H1 (cell line): ENCODE results near the gene ELMO2. TPM values are rescaled to one million over a fixed set of nuclear protein-coding genes. Genes with fewer than 3 reads are reported as not detected.
A peak's percentile ranks its signal among the peaks of the same experiment; 100 is the strongest.

Experiments used
- CTCF ChIA-PET: fragments of 300-600 bp; sonication (Branson Sonifier 250); formaldehyde crosslinking; loops from one replicate; lab custom pipeline; 2021; ENCODE audit not compliant: partially characterized antibody; lab: Charles Lee
- POLR2A ChIA-PET: fragments of 300-600 bp; sonication (Branson Sonifier 250); formaldehyde crosslinking; loops from one replicate; lab custom pipeline; 2021; ENCODE audit warnings: inconsistent platforms; ENCODE audit not compliant: partially characterized antibody; lab: Charles Lee
- DNase-seq, 2 experiments: peaks; one replicate each; pipeline versions ENCODE4 v3.0.0 to v3.0.0-alpha.2; 2010 to 2022; ENCODE audit warnings: low spot score in 2 of 2, low read depth in 1 of 2, mixed read lengths in 1 of 2
- FAIRE-seq: peaks from 2 replicates; lab custom pipeline; 2011; peaks lifted over from hg19 to GRCh38; lab: Jason Lieb, UNC
- H2AFZ ChIP-seq: 2 replicates; pipeline ENCODE4 v1.8.1; 2012; ENCODE audit warnings: low read length, inconsistent platforms
- H2AK5ac ChIP-seq: 2 replicates; pipeline ENCODE4 v1.6.1; 2013; ENCODE audit warnings: low read depth, low read length
- H2BK120ac ChIP-seq: replicated peaks from 2 replicates; pipeline ENCODE3; 2013; ENCODE audit warnings: low read depth, low read length, inconsistent platforms
- H2BK12ac ChIP-seq: 2 replicates; pipeline ENCODE4 v1.6.1; 2013; ENCODE audit warnings: low read depth, low read length
- H2BK15ac ChIP-seq: 2 replicates; pipeline ENCODE4 v1.6.1; 2013; ENCODE audit warnings: low read length
- H2BK20ac ChIP-seq: 2 replicates; pipeline ENCODE4 v1.6.1; 2013; ENCODE audit warnings: low read length
- H2BK5ac ChIP-seq: 2 replicates; pipeline ENCODE4 v1.6.1; 2013; ENCODE audit warnings: low read depth, low read length
- H3K14ac ChIP-seq: 2 replicates; pipeline ENCODE4 v1.6.1; 2013; ENCODE audit warnings: inconsistent platforms; ENCODE audit not compliant: insufficient read length
- H3K18ac ChIP-seq: 2 replicates; pipeline ENCODE4 v1.6.1; 2013; ENCODE audit warnings: low read length; ENCODE audit errors: extremely low read depth
- H3K23ac ChIP-seq: 2 replicates; pipeline ENCODE4 v1.6.1; 2013; ENCODE audit warnings: inconsistent platforms; ENCODE audit not compliant: insufficient read length
- H3K23me2 ChIP-seq: 2 replicates; pipeline ENCODE4 v1.6.1; 2013; ENCODE audit warnings: low read depth, low read length
- H3K27ac ChIP-seq: 2 replicates; pipeline ENCODE4 v1.6.1; 2011; ENCODE audit warnings: low read depth, low read length, inconsistent platforms
- H3K27me3 ChIP-seq, 4 experiments: replicated peaks in 1 of 4; 1 replicate in 1 of 4; 2 replicates in 3 of 4; pipeline versions ENCODE4 v1.6.1 to v1.8.1; 2011 to 2013; ENCODE audit warnings: low read length in 3 of 4, mild to moderate bottlenecking in 3 of 4, inconsistent platforms in 2 of 4, mixed read lengths in 2 of 4, moderate library complexity in 1 of 4; ENCODE audit not compliant: control insufficient read depth in 3 of 4, insufficient read depth in 3 of 4; ENCODE audit errors: extremely low read depth in 1 of 4
- H3K36me3 ChIP-seq, 4 experiments: 2 replicates each; pipeline versions ENCODE4 v1.6.1 to v1.8.1; 2011 to 2013; ENCODE audit warnings: mild to moderate bottlenecking in 4 of 4, low read length in 3 of 4, moderate library complexity in 2 of 4, control low read depth in 1 of 4, inconsistent platforms in 1 of 4; ENCODE audit not compliant: insufficient read depth in 4 of 4, control insufficient read depth in 2 of 4
- H3K4ac ChIP-seq: replicated peaks from 2 replicates; pipeline ENCODE3; 2013; ENCODE audit warnings: low read length, low read depth, mixed read lengths, inconsistent platforms; ENCODE audit not compliant: insufficient read length
- H3K4me1 ChIP-seq, 4 experiments: replicated peaks in 1 of 4; 1 replicate in 1 of 4; 2 replicates in 3 of 4; pipeline versions ENCODE4 v1.6.1 to v1.8.1; 2011 to 2013; ENCODE audit warnings: low read length in 3 of 4, inconsistent platforms in 2 of 4, mixed read lengths in 1 of 4; ENCODE audit not compliant: insufficient read depth in 4 of 4, control insufficient read depth in 3 of 4
- H3K4me2 ChIP-seq, 2 experiments: 2 replicates each; pipeline versions ENCODE4 v1.6.1 to v1.8.1; 2011 to 2013; ENCODE audit warnings: low read depth in 2 of 2, low read length in 2 of 2, control low read depth in 1 of 2, inconsistent platforms in 1 of 2, mild to moderate bottlenecking in 1 of 2; ENCODE audit not compliant: insufficient read depth in 1 of 2
- H3K4me3 ChIP-seq, 4 experiments: fragments of 200-600, 300-600 bp in 1 of 4; sonication (generic), shearing (Covaris generic), sonication (Bioruptor Twin) in 1 of 4; 2 replicates each; pipeline versions ENCODE4 v1.5.1 to v1.8.1; 2011 to 2016; ENCODE audit warnings: low read length in 4 of 4, low read depth in 3 of 4, control low read depth in 2 of 4, inconsistent platforms in 2 of 4, mild to moderate bottlenecking in 2 of 4, mixed read lengths in 1 of 4, moderate library complexity in 1 of 4; ENCODE audit not compliant: insufficient read depth in 2 of 4; ENCODE audit errors: extremely low read depth in 1 of 4
- H3K56ac ChIP-seq: replicated peaks from 2 replicates; pipeline ENCODE3; 2013; ENCODE audit warnings: low read depth, mild to moderate bottlenecking, mixed read lengths, low read length, inconsistent platforms; ENCODE audit not compliant: insufficient read length
- H3K79me1 ChIP-seq: 2 replicates; pipeline ENCODE4 v1.6.1; 2013; ENCODE audit warnings: low read depth, low read length, control low read depth
- H3K79me2 ChIP-seq, 2 experiments: 2 replicates each; pipeline versions ENCODE4 v1.6.1 to v1.8.1; 2012 to 2013; ENCODE audit warnings: low read length in 2 of 2, mild to moderate bottlenecking in 2 of 2, inconsistent platforms in 1 of 2; ENCODE audit not compliant: insufficient read depth in 2 of 2, control insufficient read depth in 1 of 2
- H3K9ac ChIP-seq, 4 experiments: replicated peaks in 1 of 4; 1 replicate in 1 of 4; 2 replicates in 3 of 4; pipeline versions ENCODE4 v1.6.1 to v1.8.1; 2011 to 2013; ENCODE audit warnings: low read depth in 3 of 4, low read length in 3 of 4, control low read depth in 2 of 4, mild to moderate bottlenecking in 2 of 4, moderate library complexity in 2 of 4, inconsistent platforms in 1 of 4; ENCODE audit errors: extremely low read depth in 1 of 4
- H3K9me3 ChIP-seq, 2 experiments: 2 replicates each; pipeline versions ENCODE4 v1.6.1 to v1.8.1; 2012 to 2013; ENCODE audit warnings: mild to moderate bottlenecking in 2 of 2, moderate library complexity in 2 of 2, control low read depth in 1 of 2, inconsistent platforms in 1 of 2, low read depth in 1 of 2, low read length in 1 of 2, mixed read lengths in 1 of 2; ENCODE audit not compliant: insufficient read depth in 2 of 2
- H4K20me1 ChIP-seq, 2 experiments: replicated peaks in 1 of 2; 2 replicates each; pipeline versions ENCODE3 to v1.8.1; 2011 to 2013; ENCODE audit warnings: inconsistent platforms in 2 of 2, low read length in 2 of 2, mild to moderate bottlenecking in 1 of 2; ENCODE audit not compliant: insufficient read depth in 2 of 2, control insufficient read depth in 1 of 2
- H4K5ac ChIP-seq: 2 replicates; pipeline ENCODE4 v1.6.1; 2013; ENCODE audit warnings: low read length, low read depth, mixed read lengths, inconsistent platforms; ENCODE audit not compliant: insufficient read length
- H4K8ac ChIP-seq: 2 replicates; pipeline ENCODE4 v1.8.0; 2013; ENCODE audit warnings: mild to moderate bottlenecking, moderate library complexity, low read length, inconsistent platforms; ENCODE audit not compliant: insufficient read depth; ENCODE audit errors: extremely low read depth
- H4K91ac ChIP-seq: replicated peaks from 2 replicates; pipeline ENCODE3; 2013; ENCODE audit warnings: low read length, mixed read lengths, inconsistent platforms; ENCODE audit not compliant: insufficient read length
- BCL11A ChIP-seq, 2 experiments: IDR thresholded peaks; one replicate each; pipeline ENCODE4 v1.6.1; 2011; ENCODE audit warnings: low read depth in 2 of 2, low read length in 2 of 2, mild to moderate bottlenecking in 2 of 2
- CEBPB ChIP-seq: IDR thresholded peaks from 2 replicates; pipeline ENCODE4 v1.6.1; 2012; ENCODE audit warnings: low read depth, low read length
- RXRA ChIP-seq: IDR thresholded peaks from 2 replicates; pipeline ENCODE4 v1.6.1; 2011; ENCODE audit warnings: low read depth, mild to moderate bottlenecking, low read length, moderate library complexity; ENCODE audit not compliant: insufficient read depth
- YY1 ChIP-seq: IDR thresholded peaks from 2 replicates; pipeline ENCODE4 v1.6.1; 2011; ENCODE audit warnings: low read depth, mild to moderate bottlenecking, low read length
- WGBS, 2 experiments: shearing (Covaris generic) in 1 of 2; methylation state at CpG; one replicate each; pipeline versions ENCODE4 v1.1.6 to v1.1.7; 2013 to 2015; ENCODE audit warnings: low lambda C conversion rate in 2 of 2, mixed read lengths in 2 of 2, inconsistent platforms in 1 of 2, low coverage in 1 of 2, missing lambda C conversion rate in 1 of 2; ENCODE audit not compliant: insufficient replicate concordance in 2 of 2, insufficient coverage in 1 of 2, insufficient read length in 1 of 2; ENCODE audit errors: extremely low coverage in 1 of 2, missing lambda C conversion rate in 1 of 2; 5-methylcytosine and 5-hydroxymethylcytosine counted together
- polyA plus RNA-seq, 7 experiments: library from polyadenylated mRNA; depleted of rRNA in 3 of 7; stranded (reverse) in 5 of 7; unstranded in 2 of 7; fragments of >200 nt in 5 of 7; fragments of 200-250 nt in 2 of 7; gene quantifications; 1 replicate in 5 of 7; 2 replicates in 1 of 7; 4 replicates in 1 of 7; pipeline versions ENCODE4 v1.2.1 to v1.2.3, GENCODE V29; 2011 to 2013; ENCODE audit warnings: missing spikeins in 2 of 7, mixed read lengths in 2 of 7
- total RNA-seq: library from RNA; stranded (reverse); fragmentation: NEBNext Ultra II Directional; extraction: Animal tissue kit (Norgen Biotek cat#: 25700); gene quantifications from 2 replicates; pipeline ENCODE4 v1.2.1, GENCODE V29; 2021
- TF ChIP-seq, protein P1 (sequence below), 3 experiments: IDR thresholded peaks; 1 replicate in 2 of 3; 2 replicates in 1 of 3; pipeline versions ENCODE4 v1.5.1 to v1.6.1; 2011; ENCODE audit warnings: low read length in 3 of 3, mild to moderate bottlenecking in 3 of 3, inconsistent platforms in 2 of 3, low read depth in 1 of 3, moderate library complexity in 1 of 3; ENCODE audit not compliant: insufficient read depth in 1 of 3; ENCODE audit errors: control extremely low read depth in 1 of 3

Gene ELMO2
- total and polyA plus RNA-seq, 2 of the 8 experiments (the other 6 are each of a cell fraction or from before 2014, with no cell fraction given): 34.3 to 39.7 TPM

DNA sequence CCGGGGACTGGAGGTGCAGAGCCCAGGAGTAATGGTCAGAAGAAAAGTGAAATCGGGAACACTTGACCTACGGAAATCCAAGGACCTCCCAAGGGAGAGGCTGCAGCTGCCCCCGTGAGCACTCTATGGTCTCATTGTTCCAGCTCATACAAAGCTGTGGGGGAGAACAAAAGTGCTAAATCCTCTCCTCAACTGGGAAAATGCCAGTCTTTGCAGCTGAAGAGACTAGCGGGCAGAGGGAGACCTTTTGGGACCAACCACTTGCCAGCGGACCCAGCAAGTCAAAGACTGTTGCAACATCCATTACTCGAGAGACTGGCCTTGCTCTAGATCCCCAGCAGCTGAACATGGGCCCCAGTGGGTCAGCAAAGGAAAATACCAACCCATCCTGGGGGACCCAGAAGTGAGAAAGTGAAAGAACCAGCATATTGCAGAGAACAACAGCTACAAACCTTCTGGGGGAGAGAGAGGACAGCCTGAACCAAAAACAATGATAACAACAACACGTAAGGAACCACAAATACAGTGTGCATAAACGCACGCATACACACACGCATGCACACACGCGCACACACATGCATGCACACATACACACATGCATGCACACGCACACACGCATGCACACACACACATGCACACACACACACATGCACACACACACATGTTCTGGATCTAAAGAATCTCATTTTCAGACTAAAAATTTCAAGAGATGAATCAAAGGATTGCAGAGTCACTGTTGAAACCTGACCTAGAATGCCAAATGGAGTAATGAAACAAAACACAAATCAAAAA, 24.7 kb upstream of the ELMO2 start:
- H4K91ac ChIP-seq: no peak overlapping the region
- H3K14ac ChIP-seq: no peak overlapping the region
- H2BK120ac ChIP-seq: no peak overlapping the region
- H3K9me3 ChIP-seq: 0 out of 4 replicates have a peak, but pooled peaks cover 0 to 4% of the 10 kb centered on the region in 2 experiments
- H2BK12ac ChIP-seq: no peak overlapping the region
- H3K36me3 ChIP-seq: no peaks in the 10 kb centered on the region
- no peak overlapping the region for H3K9ac ChIP-seq
- 84% methylated on average over 15 of the region's 15 CpGs; no CpG with 5 or more reads in 1 of the 2 experiments for WGBS, 2 experiments
- H3K79me1 ChIP-seq: no peaks in the 10 kb centered on the region; the same call in 1 of the 2 replicates
- no peak overlapping the region for H4K5ac ChIP-seq
- ChIA-PET POLR2A (no interaction called here), CTCF (interaction anchor here (1.5 to 2.3 kb wide), 2 partner anchors 9 kb away, joined by 3 to 6 read pairs; no protein-coding TSS in a partner anchor)
- FAIRE-seq: no peak
- H3K4ac ChIP-seq: peak overlapping the region; percentile 20
- no peak overlapping the region for H3K4me2 ChIP-seq
- no peak for DNase-seq
- peaks cover 0 to 6% (median 2%) of the 10 kb centered on the region in 4 experiments; a peak in 3 of 7 replicates for H3K4me1 ChIP-seq
- H2BK20ac ChIP-seq: peak overlapping the region; percentile 52; the same call in 1 of the 2 replicates
- H4K8ac ChIP-seq: no peak overlapping the region; the same call in 1 of the 2 replicates
- TF ChIP-seq CEBPB (no peak), YY1 (no peak), BCL11A (IDR thresholded peaks at IDR 0.05; ENCODE audit: low read depth in 2 of 2, low read length in 2 of 2) (no peak), RXRA (no peak)
- TF ChIP-seq, protein P1, sequence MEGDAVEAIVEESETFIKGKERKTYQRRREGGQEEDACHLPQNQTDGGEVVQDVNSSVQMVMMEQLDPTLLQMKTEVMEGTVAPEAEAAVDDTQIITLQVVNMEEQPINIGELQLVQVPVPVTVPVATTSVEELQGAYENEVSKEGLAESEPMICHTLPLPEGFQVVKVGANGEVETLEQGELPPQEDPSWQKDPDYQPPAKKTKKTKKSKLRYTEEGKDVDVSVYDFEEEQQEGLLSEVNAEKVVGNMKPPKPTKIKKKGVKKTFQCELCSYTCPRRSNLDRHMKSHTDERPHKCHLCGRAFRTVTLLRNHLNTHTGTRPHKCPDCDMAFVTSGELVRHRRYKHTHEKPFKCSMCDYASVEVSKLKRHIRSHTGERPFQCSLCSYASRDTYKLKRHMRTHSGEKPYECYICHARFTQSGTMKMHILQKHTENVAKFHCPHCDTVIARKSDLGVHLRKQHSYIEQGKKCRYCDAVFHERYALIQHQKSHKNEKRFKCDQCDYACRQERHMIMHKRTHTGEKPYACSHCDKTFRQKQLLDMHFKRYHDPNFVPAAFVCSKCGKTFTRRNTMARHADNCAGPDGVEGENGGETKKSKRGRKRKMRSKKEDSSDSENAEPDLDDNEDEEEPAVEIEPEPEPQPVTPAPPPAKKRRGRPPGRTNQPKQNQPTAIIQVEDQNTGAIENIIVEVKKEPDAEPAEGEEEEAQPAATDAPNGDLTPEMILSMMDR (IDR thresholded peaks at IDR 0.05; ENCODE audit: control extremely low read depth in 1 of 3, insufficient read depth in 1 of 3, low read depth in 1 of 3, low read length in 3 of 3): no peak
- H3K18ac ChIP-seq: no peak overlapping the region
- H3K79me2 ChIP-seq: no peaks in the 10 kb centered on the region
- H2AK5ac ChIP-seq: no peak overlapping the region
- H3K27ac ChIP-seq: no peak overlapping the region
- no peaks in the 10 kb centered on the region for H3K23me2 ChIP-seq
- H3K23ac ChIP-seq: no peak overlapping the region
- 0 out of 2 replicates have a peak overlapping the region, but pooled peaks have one; percentile 62 for H2BK15ac ChIP-seq
- no peak overlapping the region for H2AFZ ChIP-seq
- H3K56ac ChIP-seq: no peak overlapping the region
- H3K27me3 ChIP-seq: no peaks in the 10 kb centered on the region; a peak in 1 of 7 replicates
- H3K4me3 ChIP-seq: no peak overlapping the region
- H2BK5ac ChIP-seq: no peak overlapping the region
- no peaks in the 10 kb centered on the region for H4K20me1 ChIP-seq
